HG03354 (cell line): ENCODE results near the gene MPO.

ENCODE experiments used
- ATAC-seq: cut with Tn5 transposase; IDR thresholded peaks from one replicate; pipeline ENCODE4 v1.9.1; 2021; ENCODE audit warnings: mild to moderate bottlenecking; ENCODE audit not compliant: unreplicated experiment, poor library complexity, severe bottlenecking

The MPO gene

DNA sequence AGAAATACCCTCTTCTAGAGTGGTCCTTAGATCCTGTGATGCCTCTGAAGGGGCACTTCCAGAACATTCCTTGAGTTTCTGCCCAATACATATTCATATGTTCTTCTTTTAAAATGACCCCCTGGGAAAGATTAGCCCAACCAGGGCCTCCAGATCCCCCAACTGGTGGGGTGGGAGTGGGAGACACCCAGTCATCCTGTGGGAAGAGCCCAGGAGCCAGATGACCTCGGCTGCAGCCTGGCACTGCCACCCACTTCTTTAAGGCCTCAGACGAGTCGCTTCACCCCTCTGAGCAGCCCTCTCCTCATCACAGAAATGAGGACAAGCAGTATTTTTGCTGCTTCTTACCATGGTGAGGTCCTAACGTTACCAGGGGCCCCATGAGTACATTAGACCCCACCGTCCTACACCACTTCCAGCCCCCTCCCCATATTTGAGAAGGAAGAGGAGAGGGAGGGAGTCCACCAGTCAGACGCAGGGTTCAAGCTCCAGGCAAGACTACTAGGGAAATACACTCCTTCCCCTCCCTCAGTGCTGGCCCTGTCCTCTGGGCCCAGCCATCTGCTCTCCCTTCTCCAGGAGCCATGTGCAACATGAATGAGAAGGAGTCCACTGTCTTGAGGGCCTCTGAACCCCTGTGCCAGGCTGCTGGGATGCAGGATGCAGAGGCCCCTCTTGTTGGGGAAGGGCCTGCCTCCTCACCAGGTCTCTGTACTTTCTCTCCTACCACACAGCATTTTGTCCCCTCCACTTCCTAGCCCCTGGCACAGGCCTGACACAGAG lies 11.8 kb downstream of the MPO start:
- ATAC-seq = no peak

DNA sequence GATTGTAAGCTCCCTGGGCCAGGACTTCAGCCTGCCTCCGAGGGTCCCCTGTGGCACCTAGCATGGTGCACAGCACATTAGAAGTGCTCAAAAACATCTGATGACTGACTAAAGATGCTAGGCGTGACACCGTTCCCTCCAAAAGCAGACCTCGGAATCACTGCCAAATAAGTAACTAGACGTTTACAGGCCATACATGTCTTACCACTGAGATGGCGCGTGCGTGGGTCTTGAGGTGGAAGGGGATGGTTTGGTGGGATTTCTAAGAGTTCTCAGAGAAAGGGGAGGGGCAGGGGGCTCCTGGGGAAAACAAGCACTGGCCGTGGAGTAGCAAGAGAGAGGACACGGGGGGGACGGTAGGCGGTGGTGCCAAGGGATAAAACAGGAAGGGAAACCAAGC lies 12.4 kb downstream of the MPO start:
- ATAC-seq = no peak

DNA sequence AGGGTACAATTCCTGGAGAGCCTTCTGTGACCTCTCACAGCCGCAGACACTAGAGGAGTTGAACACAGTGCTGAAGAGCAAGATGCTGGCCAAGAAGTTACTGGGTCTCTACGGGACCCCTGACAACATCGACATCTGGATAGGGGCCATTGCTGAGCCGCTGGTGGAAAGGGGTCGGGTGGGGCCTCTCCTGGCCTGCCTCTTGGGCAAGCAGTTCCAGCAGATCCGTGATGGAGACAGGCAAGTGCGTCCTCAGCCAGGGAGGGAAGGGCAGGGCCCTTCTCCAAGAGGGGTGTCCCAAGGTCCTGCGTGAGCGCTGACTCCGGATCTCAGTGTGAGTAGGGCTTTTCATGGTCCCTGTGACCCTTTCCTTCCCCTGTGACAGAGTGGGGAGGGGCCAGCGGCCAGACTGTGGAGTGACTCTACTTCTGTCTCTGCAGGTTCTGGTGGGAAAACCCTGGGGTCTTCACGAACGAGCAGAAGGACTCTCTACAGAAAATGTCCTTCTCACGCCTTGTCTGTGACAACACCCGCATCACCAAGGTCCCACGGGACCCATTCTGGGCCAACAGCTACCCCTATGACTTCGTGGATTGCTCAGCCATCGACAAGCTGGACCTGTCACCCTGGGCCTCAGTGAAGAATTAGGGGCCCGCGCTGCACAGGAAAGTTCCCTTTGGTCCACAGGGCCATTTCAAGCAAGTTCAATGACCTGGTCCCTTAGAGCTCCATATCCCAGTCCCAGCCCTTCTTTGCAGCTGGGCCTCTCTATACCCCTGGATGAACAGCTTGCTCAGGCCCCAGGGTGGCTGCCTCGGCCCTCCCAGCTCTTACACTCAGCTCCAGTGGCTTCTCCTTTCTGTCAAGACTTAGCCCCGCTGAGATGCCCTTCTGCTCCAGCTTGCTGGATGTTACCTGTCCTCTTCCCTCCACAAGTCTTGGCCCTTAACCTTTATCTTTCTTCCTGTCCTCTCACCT lies 13.1 kb downstream of the MPO start:
- no peak for ATAC-seq

DNA sequence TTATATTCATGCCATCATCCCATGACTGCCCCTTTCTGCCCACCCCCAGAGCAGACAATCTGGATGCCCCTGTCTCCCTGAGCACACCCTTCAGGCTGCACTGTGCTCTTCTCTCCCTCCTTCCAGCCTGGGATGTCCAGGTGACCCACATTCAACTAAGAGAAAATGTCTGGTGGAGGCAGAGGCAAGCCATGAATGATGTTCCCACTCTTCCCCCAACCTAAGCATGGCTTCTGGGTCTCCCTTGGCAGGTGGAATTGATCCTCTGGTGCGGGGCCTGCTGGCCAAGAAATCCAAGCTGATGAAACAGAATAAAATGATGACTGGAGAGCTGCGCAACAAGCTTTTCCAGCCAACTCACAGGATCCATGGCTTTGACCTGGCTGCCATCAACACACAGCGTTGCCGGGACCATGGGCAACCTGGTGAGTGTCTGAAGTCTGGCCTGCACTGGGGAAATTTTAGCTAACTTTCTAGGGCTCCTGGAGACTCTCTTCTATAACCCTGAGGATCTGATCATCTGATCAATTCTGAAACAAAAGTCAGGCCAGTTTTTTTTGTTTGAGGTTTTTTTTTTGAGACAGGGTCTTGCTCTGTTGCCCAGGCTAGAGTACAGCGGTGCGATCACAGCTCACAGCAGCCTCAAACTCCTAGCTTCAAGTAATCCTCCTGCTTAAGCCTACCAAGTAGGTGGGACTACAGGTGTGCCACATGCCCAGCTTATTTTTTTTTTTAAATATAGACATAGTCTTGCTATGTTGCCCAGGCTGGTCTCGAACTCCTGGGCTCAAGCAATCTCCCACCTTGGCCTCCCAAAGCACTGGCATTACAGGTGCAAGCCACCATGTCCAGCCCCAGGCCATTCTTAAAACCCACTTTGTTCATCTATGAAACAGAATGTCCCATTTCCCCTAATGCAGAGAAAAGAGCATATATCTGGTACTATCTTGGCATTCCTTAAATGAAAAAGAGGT lies 14.5 kb downstream of the MPO start:
- ATAC-seq = no peak

DNA sequence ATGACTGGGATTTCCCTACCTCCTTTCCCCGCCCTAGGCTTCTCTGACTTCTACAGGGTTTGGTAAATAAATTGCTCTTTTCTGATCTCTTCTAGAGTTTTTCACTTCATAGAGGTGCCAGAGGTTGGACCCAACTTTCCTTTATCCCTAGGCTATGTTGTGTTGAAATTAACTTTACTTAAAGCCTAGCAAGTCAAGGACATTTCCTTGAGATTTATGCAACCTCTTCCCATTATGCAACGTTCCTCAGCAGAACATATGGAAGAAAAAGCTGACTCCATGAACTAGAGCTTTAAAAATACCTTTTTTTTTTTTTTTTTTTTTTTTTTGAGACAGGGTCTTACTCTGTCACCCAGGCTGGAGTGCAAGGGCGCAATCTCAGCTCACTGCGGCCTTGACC lies 15.5 kb downstream of the MPO start:
- no peak for ATAC-seq

DNA sequence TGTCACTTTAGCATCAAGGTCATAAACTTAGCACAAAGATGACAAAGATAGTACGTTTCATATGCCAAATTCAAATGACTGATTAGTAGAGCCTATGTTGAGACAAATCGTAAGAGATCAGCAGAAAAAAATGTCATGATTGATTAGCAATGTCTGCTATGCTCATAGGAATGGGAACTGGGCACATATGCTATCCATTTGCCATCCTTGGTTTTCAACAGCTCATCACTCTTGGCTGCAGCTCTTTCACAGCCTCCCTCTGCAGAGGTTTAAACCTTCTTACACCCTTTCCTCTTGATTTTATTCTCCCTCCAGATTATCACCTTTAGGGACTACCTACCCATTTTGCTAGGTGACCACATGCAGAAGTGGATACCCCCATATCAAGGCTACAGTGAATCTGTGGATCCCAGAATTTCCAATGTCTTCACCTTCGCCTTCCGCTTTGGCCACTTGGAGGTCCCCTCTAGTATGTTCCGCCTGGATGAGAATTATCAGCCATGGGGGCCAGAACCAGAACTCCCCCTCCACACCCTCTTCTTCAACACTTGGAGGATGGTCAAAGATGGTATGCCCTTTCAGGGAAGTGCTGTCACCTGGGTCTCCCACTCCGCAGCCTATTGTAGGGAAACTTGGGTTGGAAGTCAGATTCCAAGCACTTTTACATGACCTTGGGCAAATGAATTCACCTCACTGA lies 16.2 kb downstream of the MPO start:
- ATAC-seq = no peak

DNA sequence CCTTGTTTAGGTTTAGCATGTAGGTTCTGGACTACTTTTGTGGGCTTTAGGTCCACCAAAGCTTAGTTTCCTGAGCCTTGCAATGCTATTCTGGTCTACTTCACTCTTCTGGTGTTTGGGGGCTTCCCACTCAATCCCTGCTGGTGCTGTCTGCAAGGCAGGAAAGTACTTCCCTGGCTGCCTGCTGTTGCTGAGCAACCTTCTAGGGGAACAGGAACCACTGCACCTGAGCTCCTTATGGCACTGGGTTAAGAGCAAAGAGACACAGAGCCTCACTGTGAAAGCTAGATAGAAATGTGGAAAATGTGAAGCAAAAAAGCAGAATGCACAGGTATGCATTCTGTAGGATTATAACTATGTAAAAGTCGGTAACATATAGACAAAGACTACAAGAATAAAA lies 17.0 kb downstream of the MPO start:
- ATAC-seq = no peak

DNA sequence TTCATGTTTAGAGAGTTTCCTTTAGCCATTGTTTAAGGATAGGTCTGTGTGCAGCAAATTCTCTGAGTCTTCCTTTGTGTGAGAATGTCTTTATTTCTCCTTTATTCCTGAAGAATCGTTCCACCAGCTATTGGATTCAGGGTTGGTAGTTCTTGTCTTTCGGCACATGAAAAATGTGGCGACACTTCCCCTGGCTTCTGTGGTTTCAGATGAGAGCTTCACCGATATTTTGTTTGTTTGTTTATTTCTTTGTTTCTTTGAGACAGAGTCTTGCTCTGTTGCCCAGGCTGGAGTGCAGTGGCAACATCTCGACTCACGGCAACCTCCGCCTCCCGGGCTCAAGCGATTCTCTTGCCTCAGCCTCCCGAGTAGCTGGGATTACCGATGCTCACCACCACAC lies 18.6 kb downstream of the MPO start:
- no peak for ATAC-seq

DNA sequence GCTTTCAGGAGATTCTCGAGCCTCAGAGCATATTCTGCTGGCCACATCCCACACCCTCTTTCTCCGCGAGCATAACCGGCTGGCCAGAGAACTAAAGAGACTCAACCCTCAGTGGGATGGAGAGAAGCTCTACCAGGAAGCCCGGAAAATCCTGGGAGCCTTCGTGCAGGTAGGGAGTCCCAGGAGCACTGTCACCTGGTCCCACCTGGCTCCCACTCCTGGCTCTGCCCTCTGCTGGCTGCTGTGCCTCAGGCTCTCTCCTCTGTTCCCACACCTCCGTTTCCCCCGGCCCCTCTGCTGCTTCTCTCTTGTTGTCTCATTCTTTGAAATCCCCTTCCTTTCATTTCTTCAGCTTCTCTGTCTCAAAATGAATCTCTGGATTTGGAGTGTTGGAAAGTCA lies 25.9 kb downstream of the MPO start:
- ATAC-seq = no peak

DNA sequence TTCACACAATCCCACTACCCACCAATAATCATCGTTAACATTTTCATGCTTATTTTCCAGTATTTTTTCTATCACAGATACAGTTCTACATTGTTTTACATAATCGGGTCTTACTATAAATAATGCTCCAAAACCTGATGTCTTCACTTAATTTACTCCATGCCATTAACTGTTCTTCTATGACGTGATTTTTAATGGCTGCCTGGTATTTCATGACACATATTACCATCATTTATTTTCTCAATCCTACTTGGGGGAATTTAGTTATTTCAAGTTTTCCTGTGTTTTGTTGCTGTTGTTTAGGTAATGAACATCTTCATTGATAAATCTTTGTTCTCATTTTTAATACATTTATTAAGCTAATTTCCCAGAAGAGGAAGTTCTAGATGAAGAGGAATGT lies 27.7 kb downstream of the MPO start:
- no peak for ATAC-seq

DNA sequence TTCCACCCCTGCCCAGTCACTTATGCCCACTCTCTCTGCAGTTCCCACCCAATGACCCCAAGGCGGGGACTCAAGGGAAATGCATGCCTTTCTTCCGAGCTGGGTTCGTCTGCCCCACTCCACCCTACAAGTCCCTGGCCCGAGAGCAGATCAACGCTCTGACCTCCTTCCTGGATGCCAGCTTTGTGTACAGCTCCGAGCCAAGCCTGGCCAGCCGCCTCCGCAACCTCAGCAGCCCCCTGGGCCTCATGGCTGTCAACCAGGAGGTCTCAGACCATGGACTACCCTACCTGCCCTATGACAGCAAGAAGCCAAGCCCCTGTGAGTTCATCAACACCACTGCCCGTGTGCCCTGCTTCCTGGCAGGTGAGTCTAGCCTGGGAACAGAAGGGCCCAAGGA lies 28.6 kb downstream of the MPO start:
- ATAC-seq = no peak

DNA sequence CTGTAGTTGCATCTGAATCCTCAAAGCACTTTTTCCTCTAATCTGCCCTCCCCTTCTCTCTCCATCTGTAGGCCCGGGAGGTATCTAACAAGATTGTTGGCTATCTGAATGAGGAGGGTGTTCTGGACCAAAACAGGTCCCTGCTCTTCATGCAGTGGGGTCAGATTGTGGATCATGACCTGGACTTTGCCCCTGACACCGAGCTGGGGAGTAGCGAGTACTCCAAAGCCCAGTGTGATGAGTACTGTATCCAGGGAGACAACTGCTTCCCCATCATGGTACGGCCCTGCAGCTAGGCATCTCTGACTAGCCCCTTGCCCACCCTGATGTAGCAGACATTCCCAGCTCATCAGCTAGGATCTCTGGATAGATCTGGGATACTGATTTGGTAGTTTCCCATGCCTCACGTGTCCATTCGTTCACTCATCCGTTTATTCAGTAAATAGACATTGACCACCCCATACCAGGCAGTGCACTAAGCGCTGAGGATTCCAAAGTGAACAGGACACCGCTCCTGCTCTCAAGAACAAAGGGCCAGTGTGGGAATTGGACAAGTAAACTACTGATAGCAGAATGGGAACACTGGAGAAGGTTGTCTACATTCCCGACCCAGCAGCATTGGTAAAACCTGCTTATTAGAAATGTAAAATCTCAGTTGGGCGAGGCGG lies 30.3 kb downstream of the MPO start:
- ATAC-seq = no peak

DNA sequence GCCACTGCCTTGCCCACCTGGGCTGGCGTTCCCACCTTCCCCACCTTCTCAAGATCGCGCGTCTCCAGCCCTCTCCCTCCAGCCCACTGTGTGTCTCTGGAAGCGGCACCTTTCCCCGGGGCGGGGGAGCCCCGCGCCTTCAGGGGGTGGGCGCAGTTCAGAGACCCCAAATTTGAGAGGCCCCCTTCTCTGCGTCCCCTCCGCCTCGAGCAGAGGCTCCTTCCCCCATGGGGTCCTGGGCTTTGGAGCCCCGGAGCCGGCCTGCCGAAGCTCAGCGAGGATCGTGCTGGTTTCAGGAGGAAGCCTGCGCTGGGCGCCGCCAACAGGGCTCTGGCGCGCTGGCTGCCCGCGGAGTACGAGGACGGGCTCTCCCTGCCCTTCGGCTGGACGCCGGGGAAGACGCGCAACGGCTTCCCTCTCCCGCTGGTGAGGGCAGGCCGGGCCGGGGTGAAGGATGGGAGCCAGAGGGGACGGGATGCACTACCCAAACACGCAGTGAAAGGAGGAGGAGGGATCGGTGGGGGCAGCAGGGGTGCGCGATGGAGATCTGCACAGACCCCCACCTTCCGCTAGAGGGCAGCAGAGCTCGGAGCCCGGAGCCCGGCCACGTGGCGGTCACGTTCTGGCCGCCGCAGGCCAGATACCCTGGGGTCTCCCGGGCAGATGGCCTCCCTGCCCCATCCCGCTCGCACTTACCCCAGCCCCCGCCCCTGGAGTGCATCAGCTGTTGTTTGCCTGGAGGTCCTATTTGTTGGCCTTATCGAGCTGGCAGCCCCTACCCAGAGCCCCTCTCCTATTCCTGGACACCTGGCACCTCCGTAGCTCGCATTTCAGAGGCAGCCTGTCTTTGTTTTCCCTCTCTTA lies 31.2 kb downstream of the MPO start:
- peak; percentile 66 for ATAC-seq

DNA sequence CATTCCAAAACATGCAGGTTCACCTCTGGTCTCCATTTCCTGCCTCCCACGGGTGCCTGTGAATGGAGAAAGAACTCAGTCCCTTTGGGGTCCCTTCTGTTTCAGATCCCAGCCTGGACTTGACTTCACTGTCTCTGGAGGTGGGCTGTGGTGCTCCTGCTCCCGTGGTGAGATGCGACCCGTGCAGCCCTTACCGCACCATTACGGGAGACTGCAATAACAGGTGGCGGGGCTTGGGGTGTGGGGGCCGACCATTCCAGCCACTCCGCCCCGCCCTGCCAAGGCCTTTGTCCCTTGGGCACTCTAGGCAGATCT lies 31.8 kb downstream of the MPO start:
- no peak for ATAC-seq

DNA sequence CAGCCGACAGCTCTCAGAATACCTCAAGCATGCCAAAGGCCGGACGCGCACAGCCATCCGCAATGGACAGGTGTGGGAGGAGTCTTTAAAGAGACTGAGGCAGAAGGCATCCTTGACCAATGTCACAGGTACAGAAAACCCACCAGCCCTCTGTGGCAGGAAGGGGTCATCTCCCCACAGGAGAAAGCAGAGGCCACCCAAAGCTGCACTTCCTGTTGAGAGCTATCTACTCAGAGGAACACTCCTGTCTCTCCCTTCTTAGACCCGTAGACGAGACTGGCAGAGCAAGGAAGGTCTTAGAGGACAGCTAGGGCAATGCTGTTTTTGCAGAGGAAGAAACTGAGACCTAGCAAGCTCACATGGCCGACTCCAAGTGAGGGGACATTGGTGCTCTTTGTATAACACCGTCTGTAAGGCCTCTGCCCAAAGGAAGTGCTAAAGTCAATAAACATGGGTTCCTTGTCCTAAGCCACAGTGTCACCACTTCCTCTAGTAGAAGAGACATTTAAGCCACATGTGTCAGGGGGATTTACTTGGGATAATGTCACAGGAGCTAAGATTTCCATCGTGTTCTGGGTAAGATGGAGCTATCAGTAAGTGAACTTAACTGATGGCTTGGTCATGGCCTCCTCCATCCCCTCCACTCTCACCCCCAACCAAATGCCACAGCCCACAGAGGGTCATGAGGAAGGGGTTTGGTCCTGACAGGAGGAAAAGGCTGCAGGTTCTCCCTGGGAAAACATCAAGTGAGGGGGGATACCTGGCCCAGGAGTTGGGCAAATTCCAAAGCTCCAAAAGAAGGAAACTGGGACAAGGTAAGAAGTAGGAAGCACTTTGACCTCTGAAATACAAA lies 33.0 kb downstream of the MPO start:
- no peak for ATAC-seq

DNA sequence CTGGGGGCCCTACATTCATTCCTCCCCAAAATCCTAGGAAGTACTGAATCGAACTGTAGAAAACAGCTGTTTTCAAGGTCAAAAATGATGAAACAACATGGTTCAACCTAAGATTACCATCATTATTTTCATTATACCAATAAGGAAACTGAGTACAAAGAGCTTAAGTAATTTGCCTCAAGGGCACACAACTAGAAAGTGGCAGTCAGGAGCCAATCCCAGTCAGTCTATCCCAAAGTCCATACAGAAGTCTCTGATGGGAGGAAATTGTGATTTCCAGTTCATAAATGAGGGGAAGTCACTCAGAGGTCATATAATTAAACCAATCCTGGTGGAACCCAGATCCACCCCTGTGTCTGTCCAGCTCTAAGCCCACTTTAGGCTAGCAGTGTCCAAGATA lies 34.0 kb downstream of the MPO start:
- no peak for ATAC-seq

DNA sequence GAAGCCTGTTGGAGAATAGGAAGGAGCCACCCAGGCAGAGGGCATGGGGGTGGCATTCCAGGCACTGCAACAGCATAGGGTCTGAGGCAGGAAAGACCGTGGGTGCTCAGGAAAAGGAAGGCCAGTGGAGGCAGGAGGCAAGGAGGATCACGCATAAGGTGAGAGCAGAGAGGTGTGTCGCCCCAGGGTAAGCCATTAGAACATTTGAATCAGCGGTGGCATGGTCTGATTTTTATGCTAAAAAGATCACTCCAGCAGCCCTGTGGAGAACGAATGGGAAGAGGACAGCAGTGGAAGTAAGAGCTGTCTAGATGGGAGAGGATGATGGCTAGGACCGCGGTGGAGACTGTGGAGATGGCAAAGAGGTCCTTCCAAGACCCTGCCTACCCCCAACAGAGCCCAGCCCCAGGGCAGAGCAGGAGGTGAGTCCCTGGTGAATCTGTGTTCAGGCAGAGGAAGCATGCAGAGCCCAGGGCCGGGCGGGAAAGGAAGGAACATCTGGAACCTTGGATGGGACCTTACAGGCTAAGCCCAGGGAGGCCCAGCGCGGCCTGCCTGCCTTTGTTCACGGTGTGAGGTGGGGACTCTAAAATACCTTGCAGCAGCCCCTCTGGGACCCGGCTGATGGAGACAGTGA lies 34.5 kb downstream of the MPO start:
- ATAC-seq = no peak
